BE2C (cell line): ENCODE data around the gene SQSTM1.

Source experiments
- DNase-seq: peaks from one replicate; pipeline ENCODE4 v3.0.0-alpha.2; 2020
- H3K27me3 ChIP-seq: fragments of 250-450 bp; sonication (Bioruptor Pico); 2 replicates; pipeline ENCODE4 v1.5.1; 2020; ENCODE audit warnings: mild to moderate bottlenecking
- H3K36me3 ChIP-seq: fragments of 250-450 bp; sonication (Bioruptor Pico); 2 replicates; pipeline ENCODE4 v1.5.1; 2020; ENCODE audit warnings: mild to moderate bottlenecking
- H3K4me1 ChIP-seq: fragments of 250-450 bp; sonication (Bioruptor Pico); 2 replicates; pipeline ENCODE4 v1.5.1; 2020
- H3K4me3 ChIP-seq: 2 replicates; pipeline ENCODE4 v1.5.1; 2011; ENCODE audit warnings: low read depth, low read length
- H3K9me3 ChIP-seq: fragments of 250-450 bp; sonication (Bioruptor Pico); 2 replicates; pipeline ENCODE4 v1.5.1; 2020
- CTCF ChIP-seq: IDR thresholded peaks from 2 replicates; pipeline ENCODE4 v1.5.1; 2012; ENCODE audit warnings: mild to moderate bottlenecking, low read depth, low read length

The SQSTM1 gene

GRCh38 chr5:179777456-179777855 lies 43.2 kb upstream of the SQSTM1 start:
- no peak for TF ChIP-seq CTCF
- peaks cover 51% of the 10 kb centered on the region for H3K36me3 ChIP-seq
- no peaks in the 10 kb centered on the region for H3K9me3 ChIP-seq
- no peak for DNase-seq
- H3K4me3 ChIP-seq = no peak overlapping the region
- H3K27me3 ChIP-seq = no peaks in the 10 kb centered on the region
- H3K4me1 ChIP-seq = no peaks in the 10 kb centered on the region

GRCh38 chr5:179777909-179778308 lies 42.8 kb upstream of the SQSTM1 start:
- H3K36me3 ChIP-seq = peaks cover 46% of the 10 kb centered on the region
- H3K4me1 ChIP-seq = no peaks in the 10 kb centered on the region
- no peak overlapping the region for H3K4me3 ChIP-seq
- no peak for TF ChIP-seq CTCF
- DNase-seq = no peak
- no peaks in the 10 kb centered on the region for H3K9me3 ChIP-seq
- no peaks in the 10 kb centered on the region for H3K27me3 ChIP-seq

- no peak for TF ChIP-seq CTCF
- no peaks in the 10 kb centered on the region for H3K27me3 ChIP-seq
- no peak overlapping the region for H3K4me3 ChIP-seq
- no peak for DNase-seq
- H3K9me3 ChIP-seq = no peaks in the 10 kb centered on the region
- no peaks in the 10 kb centered on the region for H3K4me1 ChIP-seq
- H3K36me3 ChIP-seq = peaks cover 40% of the 10 kb centered on the region
Observed at GRCh38 chr5:179778591-179778990, 42.1 kb upstream of the SQSTM1 start.

- Histone ChIP-seq H3K9me3 (no peaks in the 10 kb centered on the region), H3K4me3 (no peak overlapping the region), H3K4me1 (no peaks in the 10 kb centered on the region), H3K36me3 (peaks cover 27% of the 10 kb centered on the region), H3K27me3 (no peaks in the 10 kb centered on the region)
- DNase-seq = no peak
- no peak for TF ChIP-seq CTCF
Observed at GRCh38 chr5:179779826-179780225, 40.9 kb upstream of the SQSTM1 start.

- Histone ChIP-seq H3K4me3 (no peak overlapping the region), H3K36me3 (peaks cover 24% of the 10 kb centered on the region), H3K9me3 (no peaks in the 10 kb centered on the region), H3K4me1 (no peaks in the 10 kb centered on the region), H3K27me3 (no peaks in the 10 kb centered on the region)
- TF ChIP-seq CTCF = no peak
- no peak for DNase-seq
Observed at GRCh38 chr5:179780362-179780761, 40.3 kb upstream of the SQSTM1 start.

- no peaks in the 10 kb centered on the region for H3K4me1 ChIP-seq
- H3K9me3 ChIP-seq = no peaks in the 10 kb centered on the region
Observed at GRCh38 chr5:179781846-179782245, 38.9 kb upstream of the SQSTM1 start.

More at GRCh38 chr5:179781846-179782245, 38.9 kb upstream of the SQSTM1 start:
- peaks cover 16% of the 10 kb centered on the region; the same call in 1 of the 2 replicates for H3K36me3 ChIP-seq
- no peak for TF ChIP-seq CTCF
- no peaks in the 10 kb centered on the region for H3K27me3 ChIP-seq
- no peak for DNase-seq
- H3K4me3 ChIP-seq = no peak overlapping the region
